ENCODE results near the gene ATF6.

Gene ATF6

GRCh38 chr1:161950377-161950776 lies 184.3 kb downstream of the ATF6 start:
- ATAC-seq (ENCODE audit: low read depth) (no peak), DNase-seq (ENCODE audit: low spot score) (no peak)
- no peak overlapping the region for H3K4me3 ChIP-seq (ENCODE audit: severe bottlenecking)
- H3K4me1 ChIP-seq (ENCODE audit: insufficient read depth, poor library complexity, severe bottlenecking): no peaks in the 10 kb centered on the region
- H3K9me3 ChIP-seq (ENCODE audit: severe bottlenecking): no peaks in the 10 kb centered on the region
- TF ChIP-seq CTCF (IDR thresholded peaks at IDR 0.05; ENCODE audit: poor library complexity, severe bottlenecking): no peak
- H3K27me3 ChIP-seq (ENCODE audit: insufficient read depth, poor library complexity, severe bottlenecking): no peaks in the 10 kb centered on the region
- H3K36me3 ChIP-seq (ENCODE audit: low read depth): no peaks in the 10 kb centered on the region
- no peak overlapping the region for H3K27ac ChIP-seq (ENCODE audit: poor library complexity, severe bottlenecking)

GRCh38 chr1:161951646-161952045 lies 185.5 kb downstream of the ATF6 start:
- DNase-seq (ENCODE audit: low spot score) (no peak), ATAC-seq (ENCODE audit: low read depth) (no peak)
- H3K36me3 ChIP-seq (ENCODE audit: low read depth): no peaks in the 10 kb centered on the region
- H3K9me3 ChIP-seq (ENCODE audit: severe bottlenecking): no peaks in the 10 kb centered on the region
- no peak overlapping the region for H3K4me3 ChIP-seq (ENCODE audit: severe bottlenecking)
- no peaks in the 10 kb centered on the region for H3K4me1 ChIP-seq (ENCODE audit: insufficient read depth, poor library complexity, severe bottlenecking)
- H3K27ac ChIP-seq (ENCODE audit: poor library complexity, severe bottlenecking): no peak overlapping the region
- no peak for TF ChIP-seq CTCF (IDR thresholded peaks at IDR 0.05; ENCODE audit: poor library complexity, severe bottlenecking)
- H3K27me3 ChIP-seq (ENCODE audit: insufficient read depth, poor library complexity, severe bottlenecking): no peaks in the 10 kb centered on the region

GRCh38 chr1:161952607-161953172 lies 186.6 kb downstream of the ATF6 start:
- H3K27ac ChIP-seq (ENCODE audit: poor library complexity, severe bottlenecking): no peak overlapping the region
- H3K4me1 ChIP-seq (ENCODE audit: insufficient read depth, poor library complexity, severe bottlenecking): no peaks in the 10 kb centered on the region
- TF ChIP-seq CTCF (IDR thresholded peaks at IDR 0.05; ENCODE audit: poor library complexity, severe bottlenecking): no peak
- H3K4me3 ChIP-seq (ENCODE audit: severe bottlenecking): no peak overlapping the region
- no peaks in the 10 kb centered on the region for H3K36me3 ChIP-seq (ENCODE audit: low read depth)
- H3K9me3 ChIP-seq (ENCODE audit: severe bottlenecking): no peaks in the 10 kb centered on the region
- H3K27me3 ChIP-seq (ENCODE audit: insufficient read depth, poor library complexity, severe bottlenecking): no peaks in the 10 kb centered on the region
- DNase-seq (ENCODE audit: low spot score) (no peak), ATAC-seq (ENCODE audit: low read depth) (no peak)

- no peak for DNase-seq (ENCODE audit: low spot score)
- Histone ChIP-seq H3K9me3 (ENCODE audit: severe bottlenecking) (no peaks in the 10 kb centered on the region), H3K36me3 (ENCODE audit: low read depth) (no peaks in the 10 kb centered on the region), H3K4me3 (ENCODE audit: severe bottlenecking) (no peak overlapping the region), H3K27me3 (ENCODE audit: insufficient read depth, poor library complexity, severe bottlenecking) (no peaks in the 10 kb centered on the region), H3K27ac (ENCODE audit: poor library complexity, severe bottlenecking) (no peak overlapping the region), H3K4me1 (ENCODE audit: insufficient read depth, poor library complexity, severe bottlenecking) (no peaks in the 10 kb centered on the region)
- ATAC-seq (ENCODE audit: low read depth): no peak
- no peak for TF ChIP-seq CTCF (IDR thresholded peaks at IDR 0.05; ENCODE audit: poor library complexity, severe bottlenecking)
Observed at GRCh38 chr1:161953256-161953920, 187.3 kb downstream of the ATF6 start.

GRCh38 chr1:161954050-161954449 lies 187.9 kb downstream of the ATF6 start:
- no peaks in the 10 kb centered on the region for H3K4me1 ChIP-seq (ENCODE audit: insufficient read depth, poor library complexity, severe bottlenecking)
- TF ChIP-seq CTCF (IDR thresholded peaks at IDR 0.05; ENCODE audit: poor library complexity, severe bottlenecking): no peak
- ATAC-seq (ENCODE audit: low read depth): no peak

More at GRCh38 chr1:161954050-161954449, 187.9 kb downstream of the ATF6 start:
- Histone ChIP-seq H3K9me3 (ENCODE audit: severe bottlenecking) (no peaks in the 10 kb centered on the region), H3K27me3 (ENCODE audit: insufficient read depth, poor library complexity, severe bottlenecking) (no peaks in the 10 kb centered on the region), H3K27ac (ENCODE audit: poor library complexity, severe bottlenecking) (no peak overlapping the region), H3K36me3 (ENCODE audit: low read depth) (peaks cover 4% of the 10 kb centered on the region; the same call in 1 of the 2 replicates), H3K4me3 (ENCODE audit: severe bottlenecking) (no peak overlapping the region)
- DNase-seq (ENCODE audit: low spot score): no peak

Data from RWPE2 (cell line).